Heart left ventricle (tissue), 13 donors: Measurements from ENCODE around the gene AIRE.

Experiments used
- CTCF ChIP-seq, 12 donors: fragments of 200-600 bp; sonication (generic) in 4 of 12; IDR thresholded peaks; one replicate each; pipeline versions ENCODE4 v1.5.0 to v1.8.0; 2018 to 2022; ENCODE audit warnings: antibody characterized with exemption in 12 of 12, mild to moderate bottlenecking in 5 of 12
- POLR2A ChIP-seq, 2 donors: fragments of 450-650 bp; IDR thresholded peaks; one replicate each; pipeline ENCODE4 v1.6.1; 2017; ENCODE audit warnings: antibody characterized with exemption in 2 of 2, mild to moderate bottlenecking in 2 of 2, moderate library complexity in 2 of 2
- donor health status: ischemic (EF 13 %, LVEDD 7.1; RV severe dilation, severe dysfunction).
- donor health status: DM: no; HTN: yes; CAD: no.
- donor health status: DM: no; HTN: no; CAD: no.
- donor health status: ischemic (EF 25% LVEDD 6.9; RV normal size, moderate dysfunction).
- donor health status: ischemic (EF 25% LVEDD 5.7; RV mildly dilated, moderate dysfunction).
- donor health status: ischemic (EF 35%, LVEDD 5.7; RV mildly dilated, moderate dysfunction).
- donor health status: nonischemic (EF 11% LVEDD 7.7; RV severe dilation, severe dysfunction).
- donor health status: DM: yes; HTN: yes; CAD: no.
- donor health status: PGD.
- donor health status: ischemic (EF 29% LVEDD 5.4; RV normal size, mild dysfunction).
- donor health status: nonischemic (EF 23%, LVEDD 6.1; RV moderate dilation, normal function).

DNA sequence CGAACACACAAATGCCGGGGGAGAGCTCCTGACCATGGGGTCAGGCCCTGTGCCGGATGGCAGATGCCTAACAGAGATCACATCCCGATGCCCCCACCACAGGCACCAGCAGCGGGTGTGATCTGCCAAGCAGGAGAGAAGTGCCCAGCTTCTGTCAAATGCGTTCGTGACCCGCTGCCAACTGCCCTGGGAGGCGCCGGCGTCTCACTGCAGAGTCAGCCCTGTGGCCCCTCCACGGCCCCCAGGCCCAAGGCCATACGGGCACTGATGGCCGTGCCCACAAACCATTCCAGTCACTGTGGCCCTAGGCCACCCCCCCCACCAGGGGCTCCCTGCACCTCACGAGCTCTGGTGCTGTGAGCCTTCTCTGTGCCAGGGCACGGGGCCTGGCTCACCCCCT is 45.5 kb downstream of the AIRE start:
- TF ChIP-seq CTCF (IDR thresholded peaks at IDR 0.05), result no peak
- no peak for TF ChIP-seq POLR2A (IDR thresholded peaks at IDR 0.05)
